HG03108 (cell line): ENCODE results near the gene TRIP4.
"Not testable (repeated sequence)": the region's sequence is repeated elsewhere in the genome, so short reads cannot be mapped to it uniquely, and the experiment has no call there.

Experiments used
- ATAC-seq: cut with Tn5 transposase; IDR thresholded peaks from one replicate; pipeline ENCODE4 v1.9.1; 2021; ENCODE audit warnings: moderate library complexity; ENCODE audit not compliant: unreplicated experiment

TRIP4 gene

DNA sequence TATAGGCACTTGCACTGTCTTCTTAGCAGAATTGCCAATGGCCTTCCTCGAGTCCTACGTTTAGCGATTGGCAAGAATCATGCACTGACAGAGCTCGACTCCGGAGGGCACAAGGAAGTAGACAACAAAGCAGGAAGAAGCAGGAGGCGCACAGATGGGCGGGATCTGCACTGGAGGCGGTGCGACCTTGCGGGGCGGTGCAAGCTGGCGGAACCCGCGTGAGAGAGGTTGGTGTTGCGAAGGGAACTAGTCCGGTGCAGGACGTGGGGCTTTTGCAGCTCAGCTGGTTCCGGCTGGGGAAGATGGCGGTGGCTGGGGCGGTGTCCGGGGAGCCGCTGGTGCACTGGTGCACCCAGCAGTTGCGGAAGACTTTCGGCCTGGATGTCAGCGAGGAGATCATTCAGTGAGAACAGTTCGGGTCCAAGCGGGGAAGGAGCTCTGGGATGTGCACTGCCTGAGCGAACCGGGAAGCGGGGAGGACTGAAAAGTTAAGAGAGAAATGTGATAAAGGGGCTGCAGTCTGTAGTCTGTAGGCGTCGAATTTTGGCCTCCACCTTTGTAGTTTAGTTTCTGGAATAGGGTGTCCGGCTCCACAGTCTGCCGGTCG is at the start of gene TRIP4:
Gene TRIP4 (plus strand): TSS at position 275 of the 607 bp plus-strand sequence. CDS start 28 bp downstream, at position 303.
- peak; percentile 99 for ATAC-seq

DNA sequence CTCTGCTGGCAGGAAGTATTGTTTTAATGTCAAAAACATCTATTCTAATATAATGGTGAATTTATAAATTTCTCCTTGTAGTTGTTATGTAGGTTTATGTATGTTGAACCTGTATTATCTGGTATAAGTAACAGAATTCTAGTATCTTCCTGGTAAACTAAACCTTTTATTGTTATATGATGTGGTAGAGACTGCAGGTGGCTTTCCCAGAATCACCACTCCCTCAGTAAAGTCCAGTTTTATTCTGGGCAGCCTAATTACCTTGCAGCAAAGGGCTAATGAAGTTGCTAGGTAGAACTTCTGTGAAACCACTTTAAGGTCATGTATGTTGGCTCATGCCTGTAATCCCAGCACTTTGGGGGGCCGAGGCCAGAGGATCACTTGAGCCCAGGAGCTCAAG is 47.3 kb upstream of the TRIP4 start:
- no peak for ATAC-seq

DNA sequence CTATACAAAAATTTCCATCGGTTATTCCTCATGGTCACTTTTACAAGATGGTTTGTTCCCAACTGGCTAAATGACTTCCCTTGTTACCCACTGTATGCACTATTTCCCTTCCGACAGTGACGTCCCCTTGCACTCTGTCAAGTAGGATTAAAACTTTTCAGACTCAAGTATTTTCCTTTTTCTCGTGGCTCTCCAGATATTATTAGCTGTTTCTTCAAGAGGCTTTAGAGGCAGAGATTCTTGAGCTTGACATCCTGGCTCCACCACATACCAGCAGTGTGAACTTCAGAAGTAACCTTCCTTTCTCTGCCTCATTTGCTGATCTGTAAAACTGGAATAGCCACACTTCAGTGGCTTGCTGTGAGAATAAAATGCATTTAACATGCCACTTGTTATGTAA is 45.7 kb upstream of the TRIP4 start:
- ATAC-seq, result no peak

DNA sequence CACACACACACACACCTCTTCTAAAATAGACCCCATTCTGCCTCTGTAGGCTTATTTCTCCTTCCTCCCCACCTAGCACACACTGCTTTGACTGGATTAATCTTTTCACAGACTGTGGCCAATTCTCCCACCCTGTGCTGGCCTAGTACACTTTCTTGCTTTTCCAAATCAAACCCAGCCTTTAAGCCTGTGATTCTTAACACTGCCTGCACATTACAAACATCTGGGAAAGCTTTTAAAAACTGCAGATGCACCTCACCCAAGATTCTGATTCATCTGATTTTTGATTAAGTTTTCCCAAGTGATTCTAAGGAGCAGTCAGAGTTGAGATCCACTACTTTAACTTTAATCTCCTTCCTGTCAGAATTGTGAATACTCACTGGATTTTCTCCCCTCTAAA is 44.4 kb upstream of the TRIP4 start:
- ATAC-seq, result no peak

DNA sequence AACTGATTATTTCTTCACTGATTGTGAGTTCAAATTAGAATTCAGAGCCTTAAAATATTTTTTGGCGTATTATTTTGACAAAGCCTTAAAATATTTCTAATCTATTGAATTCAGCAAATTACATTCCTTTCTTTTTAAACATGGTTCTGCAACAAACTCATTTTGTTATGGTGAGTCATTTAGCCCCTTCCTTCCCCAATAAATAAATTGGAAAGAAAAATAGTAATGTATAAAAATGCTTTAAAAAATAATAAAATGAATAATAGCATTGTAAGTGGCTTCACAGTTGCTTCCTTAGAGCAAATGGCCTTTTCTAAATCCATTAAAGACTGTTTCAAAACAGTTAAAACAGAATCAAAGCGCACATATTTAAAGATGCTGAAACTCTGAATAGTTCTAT is 43.8 kb upstream of the TRIP4 start:
- ATAC-seq, result no peak

DNA sequence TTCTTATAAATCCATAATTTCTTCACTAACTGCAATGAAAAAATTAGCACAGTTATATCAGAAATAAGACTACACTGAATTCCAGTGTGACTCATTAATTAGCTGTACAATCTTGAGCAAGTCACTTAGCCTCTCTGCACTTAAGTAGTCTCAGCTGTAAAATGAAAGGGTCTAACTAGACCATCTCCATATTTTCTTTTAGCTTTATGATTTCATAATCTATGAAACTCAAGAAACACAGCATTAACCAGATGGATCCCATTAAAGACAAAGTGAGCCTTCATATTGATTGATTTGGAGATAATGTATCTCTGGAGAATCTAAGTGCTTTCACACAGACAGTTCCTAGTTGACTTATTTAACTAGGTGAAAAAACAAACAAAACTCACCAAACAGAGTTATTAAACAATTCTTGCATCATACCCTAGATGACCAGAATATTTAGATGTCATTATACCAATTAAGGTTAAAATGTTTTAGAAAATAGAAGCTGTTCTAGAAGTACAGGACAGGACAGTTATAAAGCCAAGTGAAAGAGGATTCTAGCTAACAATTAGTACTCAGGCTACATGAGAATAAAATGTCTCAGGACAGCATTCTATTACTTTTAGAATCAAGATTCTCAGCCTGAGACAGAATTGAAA is 42.9 kb upstream of the TRIP4 start:
- no peak for ATAC-seq

DNA sequence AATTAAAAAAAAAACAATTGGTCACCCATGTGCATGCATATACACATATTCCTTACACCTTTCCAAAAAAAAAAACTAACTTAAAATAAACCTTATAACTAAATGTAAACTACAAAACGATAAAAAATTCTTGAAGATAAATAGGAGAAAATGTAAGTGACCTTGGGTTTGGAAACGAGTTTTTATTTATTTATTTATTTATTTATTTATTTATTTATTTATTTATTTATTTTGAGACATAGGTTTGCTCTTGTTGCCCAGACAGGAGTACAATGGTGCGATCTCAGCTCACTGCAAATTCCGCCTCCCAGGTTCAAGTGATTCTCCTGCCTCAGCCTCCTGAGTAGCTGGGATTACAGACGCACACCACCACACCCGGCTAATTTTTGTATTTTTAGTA is 41.4 kb upstream of the TRIP4 start:
- ATAC-seq, result not testable (repeated sequence)

DNA sequence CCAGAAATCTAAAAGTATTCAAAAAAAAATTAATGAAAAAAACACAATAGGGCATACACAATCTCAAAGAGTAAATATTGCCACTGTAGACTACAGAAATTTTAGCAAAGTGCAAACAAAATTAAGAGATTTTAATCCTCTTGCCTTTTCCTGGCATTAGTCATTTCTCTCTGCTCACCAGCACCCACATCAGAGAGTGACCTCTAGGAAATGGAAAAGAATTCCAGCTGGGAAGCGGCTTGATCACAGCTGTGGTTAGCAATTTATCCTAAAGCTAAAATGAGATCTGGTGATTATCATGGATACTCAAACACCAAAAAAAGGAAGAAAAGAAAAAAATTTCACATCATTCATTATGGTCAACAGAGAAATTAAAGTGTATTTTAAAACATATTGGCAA is 39.2 kb upstream of the TRIP4 start:
- ATAC-seq, result no peak

DNA sequence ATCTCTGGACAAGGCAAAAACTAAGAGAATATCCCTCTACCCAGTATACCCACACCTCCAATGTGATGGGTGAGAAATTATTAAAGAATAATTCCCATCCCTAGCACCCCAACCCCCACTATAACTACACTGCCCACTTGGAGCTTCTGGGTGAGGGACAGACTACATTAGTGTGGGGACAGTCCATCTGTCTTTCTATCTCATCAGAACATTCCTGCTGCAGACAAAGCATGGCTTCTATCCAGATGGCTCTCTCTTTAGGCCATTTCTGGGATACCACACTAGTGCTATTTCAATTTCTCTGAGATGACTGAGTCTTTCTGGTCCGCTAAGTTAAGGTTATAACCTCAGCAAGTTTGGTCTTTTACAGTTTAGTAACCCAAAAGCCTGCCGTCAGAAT is 38.3 kb upstream of the TRIP4 start:
- no peak for ATAC-seq

DNA sequence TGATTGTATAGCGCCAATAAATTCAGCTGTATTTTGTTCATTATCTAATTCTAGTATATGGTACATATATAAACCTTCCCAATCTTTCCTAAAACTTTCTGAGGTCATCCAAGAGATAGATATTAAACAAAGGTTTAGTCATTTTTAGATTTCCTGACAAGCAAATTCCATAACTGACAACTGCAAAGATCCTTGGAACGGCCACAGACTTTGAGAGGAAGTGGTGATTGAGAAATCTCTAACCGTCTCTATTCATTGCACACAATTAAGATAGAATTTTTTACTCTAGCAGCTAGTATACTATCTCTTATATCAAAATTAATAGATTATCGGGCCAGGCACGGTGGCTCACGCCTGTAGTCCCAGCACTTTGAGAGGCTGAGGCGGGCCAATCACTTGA is 36.4 kb upstream of the TRIP4 start:
- ATAC-seq, result no peak

DNA sequence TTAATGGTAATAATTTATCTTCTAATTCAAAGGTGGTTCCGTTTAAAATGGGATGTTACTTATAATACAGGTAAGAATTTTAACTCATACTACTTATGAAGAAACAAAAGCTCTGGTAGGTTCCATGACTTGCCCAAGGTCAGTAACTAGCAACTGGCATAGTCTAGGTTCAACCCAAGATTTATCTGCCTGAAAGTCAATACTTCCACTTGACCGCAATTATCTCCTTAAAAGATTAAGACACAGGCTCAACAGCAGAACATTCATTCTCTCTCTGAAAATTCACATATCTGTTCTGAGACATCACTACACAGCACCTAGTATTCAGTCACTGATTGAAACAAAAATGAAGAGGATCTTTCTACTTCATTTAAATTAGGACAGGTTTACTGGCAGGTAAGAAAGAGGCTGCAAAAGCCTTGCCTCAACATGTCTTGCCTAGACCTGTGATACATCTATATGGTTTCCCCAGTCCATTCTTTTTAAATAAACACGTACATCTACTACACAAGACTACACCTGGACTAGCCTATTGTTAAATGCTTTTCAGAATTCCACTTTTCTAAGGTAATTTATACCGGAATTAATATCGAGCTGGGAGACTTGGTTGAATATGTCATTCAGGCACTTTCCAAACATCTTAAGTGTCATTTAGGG is 32.8 kb upstream of the TRIP4 start:
- no peak for ATAC-seq

DNA sequence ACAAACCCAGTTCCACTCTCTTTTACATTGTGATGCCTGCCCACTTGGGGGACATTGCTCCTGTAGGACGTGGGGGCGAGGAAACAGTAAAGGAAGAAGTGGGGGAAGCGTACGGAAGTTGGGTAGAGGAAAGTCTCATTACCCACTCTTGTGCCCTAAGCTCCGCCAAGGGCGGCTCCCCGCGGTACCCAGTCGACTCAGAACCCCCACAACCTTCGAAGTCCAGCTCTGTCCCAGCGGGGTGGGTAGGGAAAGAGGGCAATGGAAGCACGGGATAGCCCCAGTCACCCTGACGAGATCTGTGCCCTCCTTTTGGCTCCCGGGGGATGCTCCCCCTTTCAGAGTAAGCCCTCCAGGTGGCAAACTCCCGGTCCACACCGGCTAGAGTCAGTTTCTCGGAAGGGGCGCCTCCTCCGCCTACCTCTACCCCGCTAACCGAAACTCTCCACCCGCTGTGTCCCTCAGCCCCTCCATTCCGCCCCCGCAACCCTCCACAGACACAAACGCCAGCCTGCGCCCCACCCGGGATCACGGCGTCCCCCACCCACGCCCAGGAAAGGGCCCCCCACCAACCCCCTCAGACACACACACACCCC is 32.2 kb upstream of the TRIP4 start:
- ATAC-seq, result no peak

DNA sequence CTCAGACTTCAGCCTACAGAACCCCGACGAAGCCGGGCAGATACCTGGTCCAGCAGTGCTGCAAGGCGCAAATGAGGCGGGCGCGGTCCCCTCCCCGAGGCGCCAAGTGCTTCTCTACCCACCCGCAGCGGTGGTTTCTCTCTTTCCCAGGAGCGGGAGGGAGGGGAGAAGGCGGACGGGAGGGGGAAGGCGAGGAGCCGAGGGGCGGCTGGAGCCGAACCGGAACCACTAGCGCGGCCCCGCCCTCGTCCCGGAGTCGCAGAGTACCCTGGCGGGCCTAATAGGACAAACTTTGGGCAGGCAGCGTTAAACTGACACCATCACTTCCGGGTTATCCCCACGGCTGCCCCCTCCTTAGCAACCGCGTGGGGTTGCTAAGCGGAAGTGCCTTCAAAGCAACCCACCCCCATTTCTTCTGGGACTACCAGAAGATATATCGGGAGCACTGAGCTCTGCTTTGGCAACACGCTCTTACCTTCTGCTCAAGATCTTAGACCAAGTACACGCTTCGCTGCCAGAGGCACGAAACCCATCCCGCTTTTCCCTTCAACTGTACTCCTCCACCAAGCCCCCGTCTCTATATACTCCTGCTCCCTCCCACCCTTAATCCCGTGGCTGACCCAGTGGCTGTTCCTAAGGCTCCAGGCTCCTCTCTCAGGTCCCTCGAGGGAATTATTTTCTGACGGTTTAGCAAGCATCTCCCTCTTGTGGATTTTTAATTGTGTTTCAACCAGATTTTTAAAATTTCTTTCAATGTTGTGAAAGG is 31.5 kb upstream of the TRIP4 start, which contains the start of gene CSNK1G1:
Gene CSNK1G1 (minus strand): TSS at position 230 of the 766 bp plus-strand sequence. CDS start 55,674 bp downstream, outside the sequence.
- peak; percentile 96 for ATAC-seq

DNA sequence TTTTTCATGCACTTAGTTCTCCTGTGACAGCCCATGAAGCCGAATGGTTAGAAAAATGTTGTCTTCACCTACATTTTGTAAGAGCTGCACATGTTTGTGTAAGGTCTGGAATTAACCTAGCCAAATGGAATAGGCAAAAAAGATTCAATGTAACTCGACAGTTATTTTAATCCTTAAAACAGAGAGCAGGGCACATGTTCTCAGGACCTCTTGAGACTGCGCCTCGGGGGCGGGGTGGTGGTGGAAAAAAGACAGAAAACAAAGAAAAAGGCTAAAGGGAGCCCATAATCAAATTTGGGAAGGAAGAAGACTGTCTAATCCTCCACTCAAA is 31.0 kb upstream of the TRIP4 start:
- no peak for ATAC-seq

DNA sequence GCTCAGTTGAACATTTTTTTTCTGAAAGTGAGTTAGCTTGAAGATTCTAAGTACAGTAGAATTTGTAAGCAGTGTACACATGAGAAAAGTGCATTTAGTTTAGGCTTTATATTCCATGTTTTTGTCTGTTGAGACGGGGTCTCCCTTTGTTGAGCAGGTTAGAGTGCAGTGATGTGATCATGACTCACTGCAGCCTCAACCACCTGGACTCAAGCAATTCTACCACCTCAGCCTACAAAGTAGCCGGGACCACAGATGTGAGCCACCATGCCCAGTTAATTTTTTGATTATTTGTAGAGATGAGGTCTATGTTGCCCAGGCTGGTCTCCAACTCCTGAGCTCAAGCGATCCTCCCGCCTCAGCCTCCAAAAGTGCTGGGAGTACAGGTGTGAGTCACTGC is 26.4 kb upstream of the TRIP4 start:
- no peak for ATAC-seq

DNA sequence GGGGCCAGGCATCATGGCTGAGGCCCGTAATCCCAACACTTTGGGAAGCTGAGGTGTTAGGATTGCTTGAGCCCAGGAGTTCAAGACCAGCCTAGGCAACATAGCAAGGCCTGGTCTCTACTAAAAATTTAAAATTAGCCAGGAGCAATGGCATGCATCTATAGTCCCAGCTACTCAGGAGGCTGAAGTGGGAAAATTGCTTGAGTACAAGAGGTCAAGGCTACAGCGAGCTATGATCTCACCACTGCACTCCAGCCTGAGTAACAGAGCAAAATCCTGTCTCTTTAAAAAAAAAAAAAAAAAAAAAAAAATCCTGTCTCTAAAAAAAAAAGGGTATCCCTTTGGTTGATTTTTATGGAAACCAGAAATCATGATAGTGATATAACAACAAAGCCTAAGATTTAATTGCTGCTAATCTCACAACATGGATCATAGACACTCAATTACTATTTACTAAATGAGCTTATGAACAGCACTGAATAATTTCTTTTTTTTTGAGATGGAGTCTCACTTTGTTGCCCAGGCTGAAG is 18.5 kb upstream of the TRIP4 start:
- ATAC-seq, result no peak

DNA sequence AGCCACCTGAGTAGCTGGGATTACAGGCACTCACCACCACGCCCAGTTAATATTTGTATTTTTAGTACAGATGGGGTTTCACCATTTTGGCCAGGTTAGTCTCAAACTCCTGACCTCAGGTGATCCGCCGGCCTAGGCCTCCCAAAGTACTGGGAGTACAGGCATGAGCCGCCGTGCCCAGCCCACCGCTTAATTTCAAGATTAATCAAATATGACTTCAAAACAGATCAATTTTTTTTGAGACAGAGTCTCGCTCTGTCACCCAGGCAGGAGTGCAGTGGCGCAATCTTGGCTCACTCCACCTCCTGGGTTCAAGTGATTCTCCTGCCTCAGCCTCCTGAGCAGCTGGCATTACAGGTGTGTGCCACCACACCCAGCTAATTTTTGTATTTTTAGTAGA is 16.3 kb upstream of the TRIP4 start:
- not testable (repeated sequence) for ATAC-seq

DNA sequence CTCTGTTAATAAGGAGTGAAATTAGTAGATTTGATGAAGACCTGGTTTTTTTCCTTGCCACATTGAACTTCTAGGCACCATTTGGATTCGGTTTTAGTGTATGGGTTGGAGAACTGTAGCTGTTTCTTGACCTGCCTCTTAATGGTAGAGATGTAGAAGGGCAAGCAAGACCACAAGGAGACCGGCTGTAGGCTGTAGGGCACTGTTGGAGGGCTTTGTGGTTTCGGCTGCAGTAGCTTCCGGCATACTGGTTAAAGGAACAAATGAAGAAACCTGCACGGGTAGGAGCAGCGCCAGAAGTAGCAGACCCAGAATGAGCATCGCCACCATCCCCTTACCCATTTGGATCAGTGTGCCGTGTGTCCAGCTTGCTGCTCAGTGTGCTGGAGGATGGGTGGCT is 14.3 kb upstream of the TRIP4 start:
- no peak for ATAC-seq

DNA sequence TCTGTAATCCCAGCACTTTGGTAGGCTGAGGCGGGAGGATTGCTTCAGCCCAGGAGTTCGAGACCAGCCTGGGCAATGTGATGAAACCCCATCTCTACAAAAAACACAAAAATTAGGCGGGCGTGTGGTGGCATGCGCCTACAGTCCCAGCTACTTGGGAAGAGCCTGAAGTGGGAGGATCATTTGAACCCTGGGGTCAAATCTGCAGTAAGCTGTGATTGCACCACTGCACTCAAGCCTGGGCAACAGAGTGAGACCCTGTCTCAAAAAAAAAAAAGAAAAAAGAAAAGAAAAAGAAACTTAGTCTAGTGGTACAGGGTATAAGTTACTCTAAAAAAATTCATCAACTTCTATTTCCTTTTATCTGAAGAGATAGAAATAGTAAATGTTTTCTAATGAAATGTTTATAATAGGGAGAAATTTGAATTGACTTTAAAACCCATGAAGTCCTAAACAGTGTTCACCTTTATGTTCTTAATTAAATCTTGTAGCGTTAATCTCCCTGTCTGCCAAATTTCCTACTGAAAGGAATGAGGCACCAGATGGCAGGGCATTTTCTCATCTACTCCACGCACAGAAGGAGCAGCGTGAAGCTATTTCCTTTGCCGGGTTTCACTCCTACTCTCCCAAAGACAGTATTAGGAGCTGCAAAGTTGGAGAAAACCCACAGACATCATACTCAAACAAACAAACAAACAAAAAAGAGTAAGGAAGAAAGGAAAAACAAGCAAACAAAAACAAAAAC is 8.2 kb upstream of the TRIP4 start:
- ATAC-seq, result no peak

DNA sequence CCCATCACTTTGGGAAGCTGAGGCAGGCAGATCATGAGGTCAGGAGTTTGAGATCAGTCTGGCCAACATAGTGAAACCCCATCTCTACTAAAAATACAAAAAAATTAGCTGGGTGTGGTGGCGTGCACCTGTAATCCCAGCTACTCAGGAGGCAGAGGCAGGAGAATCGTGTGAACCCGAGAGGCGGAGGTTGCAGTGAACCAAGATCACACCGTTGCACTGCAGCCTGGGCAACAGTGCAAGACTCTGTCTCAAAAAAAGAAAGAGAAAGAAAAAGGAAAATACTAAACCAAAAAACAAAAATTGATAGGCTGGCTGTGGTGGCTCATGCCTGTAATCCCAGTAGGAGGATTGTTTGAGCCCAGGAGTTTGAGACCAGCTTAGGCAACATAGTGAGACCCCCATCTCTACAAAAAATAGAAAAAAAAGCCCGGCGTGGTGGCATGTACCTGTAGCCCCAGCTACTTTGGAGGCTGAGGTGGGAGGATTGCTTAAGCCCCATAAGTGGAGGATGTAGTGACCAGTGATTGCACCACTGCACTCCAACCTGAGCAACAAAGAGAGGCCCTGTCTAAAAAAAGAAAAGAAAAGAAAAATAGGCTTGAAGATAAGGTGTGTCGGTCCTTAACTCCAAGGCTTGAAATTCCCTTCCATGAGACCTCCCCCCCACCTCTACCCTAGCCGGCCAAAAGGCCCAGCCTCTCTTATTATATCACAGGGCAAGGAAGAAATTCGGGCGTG is 7.3 kb upstream of the TRIP4 start:
- ATAC-seq, result not testable (repeated sequence)
